HEK293 (cell line): ENCODE results near the gene AAK1.

Source experiments
- ZNF174 ChIP-seq: fragments of 450-650 bp; formaldehyde crosslinking; IDR thresholded peaks from 2 replicates; pipeline ENCODE4 v1.5.0; 2017; ENCODE audit warnings: missing biosample characterization, mild to moderate bottlenecking, missing genetic modification characterization
- ZNF37A ChIP-seq: fragments of 450-650 bp; IDR thresholded peaks from 2 replicates; pipeline ENCODE4 v1.5.1; 2018; ENCODE audit warnings: missing biosample characterization, missing genetic modification characterization
- TF ChIP-seq, protein P1 (sequence below): fragments of 450-650 bp; formaldehyde crosslinking; IDR thresholded peaks from 2 replicates; pipeline ENCODE4 v1.5.1; 2016; ENCODE audit warnings: missing biosample characterization, missing genetic modification characterization
- TF ChIP-seq, protein P2 (sequence below): fragments of 450-650 bp; formaldehyde crosslinking; IDR thresholded peaks from 2 replicates; pipeline ENCODE4 v1.5.1; 2016; ENCODE audit warnings: missing biosample characterization, missing genetic modification characterization, borderline replicate concordance

DNA sequence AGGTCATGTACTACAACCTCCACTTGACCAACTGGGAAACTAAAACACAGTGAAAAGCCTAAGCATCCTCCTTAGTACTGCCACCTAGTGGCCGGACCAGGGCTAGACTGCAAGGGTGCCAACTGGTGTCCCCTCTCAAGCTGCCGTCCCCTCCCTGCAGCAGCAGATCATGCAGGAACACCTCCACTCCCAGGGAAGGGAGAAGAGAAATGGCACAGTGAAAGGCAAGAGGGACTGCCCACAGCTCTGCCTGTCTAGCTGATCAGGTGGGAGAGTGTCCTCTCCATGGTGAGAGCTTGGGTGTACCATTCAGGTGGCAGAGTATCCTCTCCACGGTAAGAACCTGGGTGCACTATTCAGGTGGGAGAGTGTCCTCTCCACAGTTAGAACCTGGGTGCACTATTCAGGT, 78.1 kb downstream of the AAK1 start:
- TF ChIP-seq, protein P1, sequence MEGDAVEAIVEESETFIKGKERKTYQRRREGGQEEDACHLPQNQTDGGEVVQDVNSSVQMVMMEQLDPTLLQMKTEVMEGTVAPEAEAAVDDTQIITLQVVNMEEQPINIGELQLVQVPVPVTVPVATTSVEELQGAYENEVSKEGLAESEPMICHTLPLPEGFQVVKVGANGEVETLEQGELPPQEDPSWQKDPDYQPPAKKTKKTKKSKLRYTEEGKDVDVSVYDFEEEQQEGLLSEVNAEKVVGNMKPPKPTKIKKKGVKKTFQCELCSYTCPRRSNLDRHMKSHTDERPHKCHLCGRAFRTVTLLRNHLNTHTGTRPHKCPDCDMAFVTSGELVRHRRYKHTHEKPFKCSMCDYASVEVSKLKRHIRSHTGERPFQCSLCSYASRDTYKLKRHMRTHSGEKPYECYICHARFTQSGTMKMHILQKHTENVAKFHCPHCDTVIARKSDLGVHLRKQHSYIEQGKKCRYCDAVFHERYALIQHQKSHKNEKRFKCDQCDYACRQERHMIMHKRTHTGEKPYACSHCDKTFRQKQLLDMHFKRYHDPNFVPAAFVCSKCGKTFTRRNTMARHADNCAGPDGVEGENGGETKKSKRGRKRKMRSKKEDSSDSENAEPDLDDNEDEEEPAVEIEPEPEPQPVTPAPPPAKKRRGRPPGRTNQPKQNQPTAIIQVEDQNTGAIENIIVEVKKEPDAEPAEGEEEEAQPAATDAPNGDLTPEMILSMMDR (tag by site-specific recombination): peak; percentile 71
- TF ChIP-seq ZNF174 (tag by site-specific recombination) (no peak), ZNF37A (tag by site-specific recombination) (no peak)
- TF ChIP-seq, protein P2, sequence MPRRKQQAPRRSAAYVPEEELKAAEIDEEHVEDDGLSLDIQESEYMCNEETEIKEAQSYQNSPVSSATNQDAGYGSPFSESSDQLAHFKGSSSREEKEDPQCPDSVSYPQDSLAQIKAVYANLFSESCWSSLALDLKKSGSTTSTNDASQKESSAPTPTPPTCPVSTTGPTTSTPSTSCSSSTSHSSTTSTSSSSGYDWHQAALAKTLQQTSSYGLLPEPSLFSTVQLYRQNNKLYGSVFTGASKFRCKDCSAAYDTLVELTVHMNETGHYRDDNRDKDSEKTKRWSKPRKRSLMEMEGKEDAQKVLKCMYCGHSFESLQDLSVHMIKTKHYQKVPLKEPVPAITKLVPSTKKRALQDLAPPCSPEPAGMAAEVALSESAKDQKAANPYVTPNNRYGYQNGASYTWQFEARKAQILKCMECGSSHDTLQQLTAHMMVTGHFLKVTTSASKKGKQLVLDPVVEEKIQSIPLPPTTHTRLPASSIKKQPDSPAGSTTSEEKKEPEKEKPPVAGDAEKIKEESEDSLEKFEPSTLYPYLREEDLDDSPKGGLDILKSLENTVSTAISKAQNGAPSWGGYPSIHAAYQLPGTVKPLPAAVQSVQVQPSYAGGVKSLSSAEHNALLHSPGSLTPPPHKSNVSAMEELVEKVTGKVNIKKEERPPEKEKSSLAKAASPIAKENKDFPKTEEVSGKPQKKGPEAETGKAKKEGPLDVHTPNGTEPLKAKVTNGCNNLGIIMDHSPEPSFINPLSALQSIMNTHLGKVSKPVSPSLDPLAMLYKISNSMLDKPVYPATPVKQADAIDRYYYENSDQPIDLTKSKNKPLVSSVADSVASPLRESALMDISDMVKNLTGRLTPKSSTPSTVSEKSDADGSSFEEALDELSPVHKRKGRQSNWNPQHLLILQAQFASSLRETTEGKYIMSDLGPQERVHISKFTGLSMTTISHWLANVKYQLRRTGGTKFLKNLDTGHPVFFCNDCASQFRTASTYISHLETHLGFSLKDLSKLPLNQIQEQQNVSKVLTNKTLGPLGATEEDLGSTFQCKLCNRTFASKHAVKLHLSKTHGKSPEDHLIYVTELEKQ: no peak
